Retinal pigment epithelial cell (primary cell): ENCODE data around the gene POU2AF3.
A peak's percentile ranks its signal among the peaks of the same experiment; 100 is the strongest.
"Not testable (repeated sequence)": the region's sequence is repeated elsewhere in the genome, so short reads cannot be mapped to it uniquely, and the experiment has no call there.

Experiments used
- DNase-seq: peaks from one replicate; pipeline ENCODE4 v3.0.0-alpha.2; 2010; ENCODE audit warnings: low read depth
- H3K4me3 ChIP-seq: 2 replicates; pipeline ENCODE4 v1.5.1; 2011; ENCODE audit warnings: mild to moderate bottlenecking, low read length, control low read depth, moderate library complexity
- CTCF ChIP-seq: conservative IDR thresholded peaks from 2 replicates; pipeline ENCODE4 v1.5.1; 2011; ENCODE audit warnings: low read depth, low read length, control low read depth, inconsistent platforms

The POU2AF3 gene

GRCh38 chr11:111285189-111286091, 12.9 kb upstream of the POU2AF3 start:
- no peak overlapping the region for H3K4me3 ChIP-seq
- TF ChIP-seq CTCF = no peak

DNA sequence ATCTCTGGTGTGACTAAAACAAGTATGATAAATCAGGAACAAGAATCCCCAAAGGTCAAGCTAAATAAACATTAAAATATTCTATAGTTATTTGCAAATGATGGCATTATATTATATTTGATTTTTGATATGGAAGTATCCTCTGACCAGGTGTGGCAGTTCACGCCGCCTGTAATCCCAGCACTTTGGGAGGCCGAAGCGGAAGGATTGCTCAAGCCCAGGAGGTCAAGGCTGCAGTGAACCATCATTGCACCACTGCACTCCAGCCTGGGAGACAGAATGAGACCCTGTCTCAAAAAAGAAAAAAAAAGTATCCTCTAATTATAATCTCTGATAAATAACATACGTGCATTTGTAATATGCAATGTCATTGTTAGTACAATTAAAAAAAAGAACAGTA, 6.6 kb upstream of the POU2AF3 start:
- no peak for DNase-seq
- no peak for TF ChIP-seq CTCF
- no peak overlapping the region for H3K4me3 ChIP-seq

More at GRCh38 chr11:111285189-111286091, 12.9 kb upstream of the POU2AF3 start:
- DNase-seq = no peak

GRCh38 chr11:111292408-111292807, 5.9 kb upstream of the POU2AF3 start:
- DNase-seq, H3K4me3 ChIP-seq: not testable (repeated sequence)

- no peak overlapping the region for H3K4me3 ChIP-seq
- no peak for TF ChIP-seq CTCF
- no peak for DNase-seq
Observed at GRCh38 chr11:111296196-111296595, 2.1 kb upstream of the POU2AF3 start.

- no peak overlapping the region for H3K4me3 ChIP-seq
- no peak for DNase-seq
- no peak for TF ChIP-seq CTCF
Observed at GRCh38 chr11:111297696-111298095, 650 bp upstream of the POU2AF3 start.

- TF ChIP-seq CTCF = peak; percentile 61
- no peak for DNase-seq
- H3K4me3 ChIP-seq = peak overlapping the region; percentile 58
Observed at GRCh38 chr11:111299101-111300026, 1.0 kb downstream of the POU2AF3 start.

DNA sequence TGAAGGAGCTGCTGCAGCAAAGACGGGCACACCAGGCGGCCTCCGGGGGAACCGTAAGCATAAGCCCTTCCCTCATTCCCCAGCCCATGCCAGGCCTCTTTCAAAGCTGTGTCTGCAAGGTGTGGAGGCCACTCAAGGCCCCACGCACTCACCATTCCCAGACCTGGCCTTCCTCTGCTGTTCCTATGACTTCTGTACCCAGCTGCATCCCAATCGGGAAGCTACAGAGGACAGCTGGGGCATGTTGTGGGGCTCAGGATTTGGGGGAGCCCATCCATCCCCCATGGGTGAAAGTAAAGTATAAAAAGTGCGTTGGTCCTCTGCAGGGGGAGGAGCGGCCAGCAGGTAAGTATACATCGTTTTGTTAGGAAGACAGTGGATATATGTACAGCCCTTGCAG, 2.2 kb downstream of the POU2AF3 start:
- no peak for TF ChIP-seq CTCF
- no peak for DNase-seq
- no peak overlapping the region for H3K4me3 ChIP-seq
